ENCODE data around the gene KCNK16.

- no peak for TF ChIP-seq POLR2A (IDR thresholded peaks at IDR 0.05)
- no peak for TF ChIP-seq CTCF (IDR thresholded peaks at IDR 0.05)
Observed at GRCh38 chr6:39341937-39342336, 19.4 kb upstream of the KCNK16 start.

Measured in heart left ventricle (tissue), 13 donors.